SK-N-SH treated with all-trans-retinoic acid at 6 μM for 48 hours (cell line): ENCODE results near the gene JPH3.

ENCODE experiments used
- ATAC-seq: fragments of 200-7000 bp; cut with Tn5 transposase; 3 replicates; pipeline ENCODE4 v1.9.1; 2020; ENCODE audit warnings: mild to moderate bottlenecking, moderate library complexity
- ARNTL ChIP-seq: fragments of 450-650 bp; formaldehyde crosslinking; IDR thresholded peaks from 2 replicates; pipeline ENCODE4 v1.5.0; 2020; ENCODE audit warnings: low read depth, mild to moderate bottlenecking, moderate library complexity, borderline replicate concordance
- BACH2 ChIP-seq: fragments of 250-450 bp; sonication (Bioruptor Pico); IDR thresholded peaks from 2 replicates; pipeline ENCODE4 v1.9.0; 2021; ENCODE audit warnings: mild to moderate bottlenecking, borderline replicate concordance
- CSDC2 ChIP-seq: fragments of 250-450 bp; sonication (Bioruptor Pico); IDR thresholded peaks from 2 replicates; pipeline ENCODE4 v1.5.0; 2020; ENCODE audit warnings: mild to moderate bottlenecking, moderate library complexity
- ESRRG ChIP-seq: fragments of 250-450 bp; sonication (Bioruptor Pico); IDR thresholded peaks from 2 replicates; pipeline ENCODE4 v1.6.1; 2021; ENCODE audit warnings: mild to moderate bottlenecking
- GLIS3 ChIP-seq: fragments of 250-450 bp; sonication (Bioruptor Pico); IDR thresholded peaks from 2 replicates; pipeline ENCODE4 v1.5.0; 2020; ENCODE audit warnings: mild to moderate bottlenecking, moderate library complexity
- ISL1 ChIP-seq: fragments of 250-450 bp; sonication (Bioruptor Pico); IDR thresholded peaks from 2 replicates; pipeline ENCODE4 v2.1.2; 2022; ENCODE audit warnings: mild to moderate bottlenecking, moderate library complexity
- OSR1 ChIP-seq: fragments of 250-450 bp; sonication (Bioruptor Pico); IDR thresholded peaks from 2 replicates; pipeline ENCODE4 v1.8.0; 2022; ENCODE audit warnings: moderate library complexity, mild to moderate bottlenecking, inconsistent platforms
- PPARA ChIP-seq: fragments of 250-450 bp; sonication (Bioruptor Pico); IDR thresholded peaks from 2 replicates; pipeline ENCODE4 v1.5.0; 2020; ENCODE audit warnings: mild to moderate bottlenecking, borderline replicate concordance
- RARB ChIP-seq: fragments of 250-450 bp; sonication (Bioruptor Pico); IDR thresholded peaks from 2 replicates; pipeline ENCODE4 v1.8.0; 2021; ENCODE audit warnings: mild to moderate bottlenecking, moderate library complexity
- SNAI2 ChIP-seq: fragments of 250-450 bp; sonication (Bioruptor Pico); IDR thresholded peaks from 2 replicates; pipeline ENCODE4 v1.5.0; 2020; ENCODE audit warnings: mild to moderate bottlenecking, moderate library complexity
- TCF4 ChIP-seq: fragments of 250-450 bp; sonication (Bioruptor Pico); IDR thresholded peaks from 2 replicates; pipeline ENCODE4 v1.8.0; 2021; ENCODE audit warnings: mild to moderate bottlenecking, moderate library complexity, borderline replicate concordance
- TOX ChIP-seq: fragments of 250-450 bp; sonication (Bioruptor Pico); IDR thresholded peaks from 2 replicates; pipeline ENCODE4 v1.8.0; 2021; ENCODE audit warnings: mild to moderate bottlenecking, moderate library complexity, borderline replicate concordance
- ZC3H10 ChIP-seq: fragments of 250-450 bp; sonication (Bioruptor Pico); IDR thresholded peaks from 2 replicates; pipeline ENCODE4 v1.5.1; 2021; ENCODE audit warnings: mild to moderate bottlenecking, moderate library complexity
- ZFP3 ChIP-seq: fragments of 250-450 bp; sonication (Bioruptor Pico); IDR thresholded peaks from 2 replicates; pipeline ENCODE4 v1.5.0; 2020; ENCODE audit warnings: mild to moderate bottlenecking, moderate library complexity
- ZFP30 ChIP-seq: fragments of 450-650 bp; formaldehyde crosslinking; IDR thresholded peaks from 2 replicates; pipeline ENCODE4 v1.5.0; 2022; ENCODE audit warnings: mild to moderate bottlenecking, moderate library complexity
- ZNF565 ChIP-seq: fragments of 450-650 bp; formaldehyde crosslinking; conservative IDR thresholded peaks from 2 replicates; pipeline ENCODE4 v1.5.0; 2020; ENCODE audit warnings: low read depth, mild to moderate bottlenecking, moderate library complexity
- ZNF70 ChIP-seq: fragments of 450-650 bp; formaldehyde crosslinking; IDR thresholded peaks from 2 replicates; pipeline ENCODE4 v1.5.0; 2020; ENCODE audit warnings: mild to moderate bottlenecking, moderate library complexity
- ZNF8 ChIP-seq: fragments of 450-650 bp; formaldehyde crosslinking; IDR thresholded peaks from 2 replicates; pipeline ENCODE4 v1.5.0; 2020; ENCODE audit warnings: mild to moderate bottlenecking, moderate library complexity
- TF ChIP-seq, protein P1 (sequence below): fragments of 250-450 bp; sonication (Bioruptor Pico); IDR thresholded peaks from 2 replicates; pipeline ENCODE4 v1.8.0; 2020; ENCODE audit warnings: mild to moderate bottlenecking, moderate library complexity, borderline replicate concordance
- TF ChIP-seq, protein P2 (sequence below): fragments of 250-450 bp; sonication (Bioruptor Pico); IDR thresholded peaks from 2 replicates; pipeline ENCODE4 v1.5.0; 2020; ENCODE audit warnings: mild to moderate bottlenecking, moderate library complexity
- TF ChIP-seq, protein P3 (sequence below): fragments of 250-450 bp; sonication (Bioruptor Pico); IDR thresholded peaks from 2 replicates; pipeline ENCODE4 v1.5.1; 2021; ENCODE audit warnings: mild to moderate bottlenecking, moderate library complexity
- TF ChIP-seq, protein P4 (sequence below): fragments of 250-450 bp; sonication (Bioruptor Pico); IDR thresholded peaks from 2 replicates; pipeline ENCODE4 v1.5.1; 2020; ENCODE audit warnings: low read depth, mild to moderate bottlenecking, moderate library complexity

Gene JPH3

DNA sequence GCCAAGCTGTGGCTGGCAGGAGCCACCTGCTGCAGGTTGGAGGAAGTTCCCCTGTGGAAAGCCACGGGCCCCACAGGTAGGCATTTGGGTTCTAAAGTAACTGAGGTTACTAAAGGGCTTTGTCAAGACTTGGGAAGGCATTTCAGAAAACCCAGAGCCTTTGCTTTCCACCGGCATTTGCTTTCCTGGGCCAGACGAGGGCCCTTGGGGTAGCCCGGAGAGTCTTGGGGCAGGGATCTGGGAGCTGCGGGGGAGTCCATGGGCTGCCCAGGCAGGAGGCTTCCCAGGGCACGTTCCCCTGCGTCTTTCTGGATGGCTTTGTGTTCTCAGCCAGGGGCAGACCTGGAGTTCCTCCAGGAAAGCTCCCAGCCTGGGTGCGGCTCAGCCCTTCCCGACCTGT, 43.5 kb downstream of the JPH3 start:
- no peak for TF ChIP-seq RARB (CRISPR knock-in tag)
- TF ChIP-seq GLIS3 (CRISPR knock-in tag), result no peak
- TF ChIP-seq TOX (CRISPR knock-in tag), result no peak
- no peak for TF ChIP-seq OSR1 (CRISPR knock-in tag)
- TF ChIP-seq CSDC2 (CRISPR knock-in tag), result no peak
- TF ChIP-seq ZNF70 (CRISPR knock-in tag), result no peak
- TF ChIP-seq, protein P1, sequence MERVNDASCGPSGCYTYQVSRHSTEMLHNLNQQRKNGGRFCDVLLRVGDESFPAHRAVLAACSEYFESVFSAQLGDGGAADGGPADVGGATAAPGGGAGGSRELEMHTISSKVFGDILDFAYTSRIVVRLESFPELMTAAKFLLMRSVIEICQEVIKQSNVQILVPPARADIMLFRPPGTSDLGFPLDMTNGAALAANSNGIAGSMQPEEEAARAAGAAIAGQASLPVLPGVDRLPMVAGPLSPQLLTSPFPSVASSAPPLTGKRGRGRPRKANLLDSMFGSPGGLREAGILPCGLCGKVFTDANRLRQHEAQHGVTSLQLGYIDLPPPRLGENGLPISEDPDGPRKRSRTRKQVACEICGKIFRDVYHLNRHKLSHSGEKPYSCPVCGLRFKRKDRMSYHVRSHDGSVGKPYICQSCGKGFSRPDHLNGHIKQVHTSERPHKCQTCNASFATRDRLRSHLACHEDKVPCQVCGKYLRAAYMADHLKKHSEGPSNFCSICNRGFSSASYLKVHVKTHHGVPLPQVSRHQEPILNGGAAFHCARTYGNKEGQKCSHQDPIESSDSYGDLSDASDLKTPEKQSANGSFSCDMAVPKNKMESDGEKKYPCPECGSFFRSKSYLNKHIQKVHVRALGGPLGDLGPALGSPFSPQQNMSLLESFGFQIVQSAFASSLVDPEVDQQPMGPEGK, result no peak
- no peak for TF ChIP-seq PPARA (CRISPR knock-in tag)
- no peak for TF ChIP-seq TCF4 (CRISPR knock-in tag)
- no peak for TF ChIP-seq ZNF8
- TF ChIP-seq, protein P2, sequence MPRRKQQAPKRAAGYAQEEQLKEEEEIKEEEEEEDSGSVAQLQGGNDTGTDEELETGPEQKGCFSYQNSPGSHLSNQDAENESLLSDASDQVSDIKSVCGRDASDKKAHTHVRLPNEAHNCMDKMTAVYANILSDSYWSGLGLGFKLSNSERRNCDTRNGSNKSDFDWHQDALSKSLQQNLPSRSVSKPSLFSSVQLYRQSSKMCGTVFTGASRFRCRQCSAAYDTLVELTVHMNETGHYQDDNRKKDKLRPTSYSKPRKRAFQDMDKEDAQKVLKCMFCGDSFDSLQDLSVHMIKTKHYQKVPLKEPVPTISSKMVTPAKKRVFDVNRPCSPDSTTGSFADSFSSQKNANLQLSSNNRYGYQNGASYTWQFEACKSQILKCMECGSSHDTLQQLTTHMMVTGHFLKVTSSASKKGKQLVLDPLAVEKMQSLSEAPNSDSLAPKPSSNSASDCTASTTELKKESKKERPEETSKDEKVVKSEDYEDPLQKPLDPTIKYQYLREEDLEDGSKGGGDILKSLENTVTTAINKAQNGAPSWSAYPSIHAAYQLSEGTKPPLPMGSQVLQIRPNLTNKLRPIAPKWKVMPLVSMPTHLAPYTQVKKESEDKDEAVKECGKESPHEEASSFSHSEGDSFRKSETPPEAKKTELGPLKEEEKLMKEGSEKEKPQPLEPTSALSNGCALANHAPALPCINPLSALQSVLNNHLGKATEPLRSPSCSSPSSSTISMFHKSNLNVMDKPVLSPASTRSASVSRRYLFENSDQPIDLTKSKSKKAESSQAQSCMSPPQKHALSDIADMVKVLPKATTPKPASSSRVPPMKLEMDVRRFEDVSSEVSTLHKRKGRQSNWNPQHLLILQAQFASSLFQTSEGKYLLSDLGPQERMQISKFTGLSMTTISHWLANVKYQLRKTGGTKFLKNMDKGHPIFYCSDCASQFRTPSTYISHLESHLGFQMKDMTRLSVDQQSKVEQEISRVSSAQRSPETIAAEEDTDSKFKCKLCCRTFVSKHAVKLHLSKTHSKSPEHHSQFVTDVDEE, result no peak
- no peak for TF ChIP-seq ZNF565 (CRISPR knock-in tag)
- no peak for TF ChIP-seq ISL1 (CRISPR knock-in tag)
- no peak for TF ChIP-seq BACH2 (CRISPR knock-in tag)
- no peak for TF ChIP-seq ZFP30 (CRISPR knock-in tag)
- no peak for TF ChIP-seq ZC3H10
- TF ChIP-seq, all 23 proteins: peak for 0
- ATAC-seq, result no peak

DNA sequence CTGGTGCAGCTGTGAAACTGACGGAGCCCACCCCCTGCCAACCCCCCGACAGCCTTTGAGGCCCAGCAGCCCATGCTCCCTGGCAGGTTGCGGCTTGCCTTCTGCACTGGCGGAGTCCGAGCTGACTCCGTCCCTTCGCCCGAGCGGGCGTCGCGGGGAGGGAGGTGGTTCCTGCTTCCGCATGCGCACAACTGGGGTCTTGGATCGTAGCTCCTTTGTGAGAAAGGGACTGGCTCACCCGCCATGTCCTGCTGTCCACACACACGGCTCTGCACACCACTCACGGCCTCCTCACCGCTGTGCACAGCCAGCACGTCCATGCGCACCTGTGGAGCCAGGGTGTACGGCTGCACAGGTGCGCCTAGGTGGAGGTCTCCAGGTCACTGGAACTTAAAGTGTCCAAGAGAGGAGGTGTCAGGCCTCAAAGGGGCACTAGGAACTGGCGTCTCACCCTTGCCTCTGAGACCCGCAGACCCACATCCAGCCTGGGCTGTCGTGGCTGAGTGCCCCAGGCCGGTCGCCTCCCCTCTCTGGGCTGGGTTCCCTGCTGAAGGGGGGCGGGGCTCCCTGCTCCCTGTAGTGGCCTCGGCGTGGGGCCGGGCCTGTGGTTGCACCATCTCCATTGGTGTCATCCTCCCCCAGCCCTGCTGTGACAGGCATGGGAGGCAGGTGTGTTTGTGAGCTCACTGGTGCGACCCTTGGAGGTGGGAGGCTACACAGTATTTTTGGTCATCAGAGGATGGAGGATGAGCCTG, 45.3 kb downstream of the JPH3 start:
- no peak for ATAC-seq
- TF ChIP-seq TOX (CRISPR knock-in tag) (no peak), ZNF70 (CRISPR knock-in tag) (no peak), ZNF8 (no peak), OSR1 (CRISPR knock-in tag) (no peak), ZFP30 (CRISPR knock-in tag) (no peak), SNAI2 (no peak), ZNF565 (CRISPR knock-in tag) (no peak), RARB (CRISPR knock-in tag) (no peak), PPARA (CRISPR knock-in tag) (no peak), ISL1 (CRISPR knock-in tag) (no peak), ARNTL (CRISPR knock-in tag) (no peak), ZFP3 (CRISPR knock-in tag) (no peak), ZC3H10 (no peak), ESRRG (CRISPR knock-in tag) (no peak)
- TF ChIP-seq, protein P3, sequence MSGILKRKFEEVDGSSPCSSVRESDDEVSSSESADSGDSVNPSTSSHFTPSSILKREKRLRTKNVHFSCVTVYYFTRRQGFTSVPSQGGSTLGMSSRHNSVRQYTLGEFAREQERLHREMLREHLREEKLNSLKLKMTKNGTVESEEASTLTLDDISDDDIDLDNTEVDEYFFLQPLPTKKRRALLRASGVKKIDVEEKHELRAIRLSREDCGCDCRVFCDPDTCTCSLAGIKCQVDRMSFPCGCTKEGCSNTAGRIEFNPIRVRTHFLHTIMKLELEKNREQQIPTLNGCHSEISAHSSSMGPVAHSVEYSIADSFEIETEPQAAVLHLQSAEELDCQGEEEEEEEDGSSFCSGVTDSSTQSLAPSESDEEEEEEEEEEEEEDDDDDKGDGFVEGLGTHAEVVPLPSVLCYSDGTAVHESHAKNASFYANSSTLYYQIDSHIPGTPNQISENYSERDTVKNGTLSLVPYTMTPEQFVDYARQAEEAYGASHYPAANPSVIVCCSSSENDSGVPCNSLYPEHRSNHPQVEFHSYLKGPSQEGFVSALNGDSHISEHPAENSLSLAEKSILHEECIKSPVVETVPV (CRISPR knock-in tag), result no peak
- TF ChIP-seq, protein P4, sequence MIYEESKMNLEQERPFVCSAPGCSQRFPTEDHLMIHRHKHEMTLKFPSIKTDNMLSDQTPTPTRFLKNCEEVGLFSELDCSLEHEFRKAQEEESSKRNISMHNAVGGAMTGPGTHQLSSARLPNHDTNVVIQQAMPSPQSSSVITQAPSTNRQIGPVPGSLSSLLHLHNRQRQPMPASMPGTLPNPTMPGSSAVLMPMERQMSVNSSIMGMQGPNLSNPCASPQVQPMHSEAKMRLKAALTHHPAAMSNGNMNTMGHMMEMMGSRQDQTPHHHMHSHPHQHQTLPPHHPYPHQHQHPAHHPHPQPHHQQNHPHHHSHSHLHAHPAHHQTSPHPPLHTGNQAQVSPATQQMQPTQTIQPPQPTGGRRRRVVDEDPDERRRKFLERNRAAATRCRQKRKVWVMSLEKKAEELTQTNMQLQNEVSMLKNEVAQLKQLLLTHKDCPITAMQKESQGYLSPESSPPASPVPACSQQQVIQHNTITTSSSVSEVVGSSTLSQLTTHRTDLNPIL, result no peak

DNA sequence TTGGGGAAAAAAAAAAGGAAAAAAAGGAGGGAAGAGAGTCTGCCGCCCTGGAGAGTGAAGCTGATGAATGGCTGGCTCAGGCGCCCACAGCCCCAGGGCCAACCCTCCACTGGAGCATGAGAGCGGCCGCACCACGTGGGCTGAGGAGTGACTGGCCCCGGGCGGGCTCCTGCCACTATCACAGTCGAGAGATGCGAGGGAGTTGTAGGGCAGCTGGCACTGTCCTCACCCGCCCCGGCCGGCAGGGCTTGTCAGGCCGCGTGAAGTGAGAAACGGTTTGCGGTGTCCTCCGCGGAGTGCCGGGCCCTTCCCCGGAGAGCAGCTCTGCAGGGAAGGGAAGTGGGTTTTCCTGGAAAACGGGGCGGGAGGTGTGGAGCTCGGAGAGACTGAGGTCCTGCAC, 45.9 kb downstream of the JPH3 start:
- TF ChIP-seq, protein P2, result no peak
- TF ChIP-seq ZFP30 (CRISPR knock-in tag), result no peak
- TF ChIP-seq SNAI2, result no peak
- TF ChIP-seq ESRRG (CRISPR knock-in tag), result no peak
- no peak for TF ChIP-seq ZNF8
- no peak for TF ChIP-seq ZFP3 (CRISPR knock-in tag)
- no peak for TF ChIP-seq BACH2 (CRISPR knock-in tag)
- ATAC-seq, result no peak
